Measurements from ENCODE around the gene GRIK4.

DNA sequence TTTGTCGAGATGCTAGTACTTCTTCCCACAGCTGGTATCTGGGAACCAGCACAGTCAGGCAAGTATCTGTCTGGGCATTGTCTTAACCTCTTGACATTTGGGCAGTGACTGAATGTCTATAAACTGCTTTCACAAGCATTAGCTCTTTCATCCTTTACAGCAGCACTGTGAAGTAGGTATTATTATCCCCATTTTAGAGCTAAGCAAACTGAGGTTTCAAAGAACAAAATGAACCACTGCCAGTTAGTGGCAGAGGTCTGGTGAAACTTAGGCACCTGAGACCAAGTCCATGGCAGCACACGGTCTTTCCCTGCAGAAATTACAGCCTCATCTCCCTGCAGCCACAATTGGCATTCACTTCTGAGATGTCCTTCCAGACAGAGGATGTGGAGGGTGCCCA is 401.4 kb downstream of the GRIK4 start:
- TF ChIP-seq POLR2AphosphoS5 (IDR thresholded peaks at IDR 0.05; ENCODE audit: low read depth, low read length) (no peak), TAF1 (IDR thresholded peaks at IDR 0.05; ENCODE audit: borderline replicate concordance, insufficient read depth, low read length) (no peak), FOXP2 (optimal IDR thresholded peaks at IDR 0.05; ENCODE audit: borderline replicate concordance, extremely low read depth, extremely low read length, insufficient read depth) (no peak), SIN3A (IDR thresholded peaks at IDR 0.05; ENCODE audit: borderline replicate concordance, insufficient read depth, low read length) (no peak)
- TF ChIP-seq, protein P1, sequence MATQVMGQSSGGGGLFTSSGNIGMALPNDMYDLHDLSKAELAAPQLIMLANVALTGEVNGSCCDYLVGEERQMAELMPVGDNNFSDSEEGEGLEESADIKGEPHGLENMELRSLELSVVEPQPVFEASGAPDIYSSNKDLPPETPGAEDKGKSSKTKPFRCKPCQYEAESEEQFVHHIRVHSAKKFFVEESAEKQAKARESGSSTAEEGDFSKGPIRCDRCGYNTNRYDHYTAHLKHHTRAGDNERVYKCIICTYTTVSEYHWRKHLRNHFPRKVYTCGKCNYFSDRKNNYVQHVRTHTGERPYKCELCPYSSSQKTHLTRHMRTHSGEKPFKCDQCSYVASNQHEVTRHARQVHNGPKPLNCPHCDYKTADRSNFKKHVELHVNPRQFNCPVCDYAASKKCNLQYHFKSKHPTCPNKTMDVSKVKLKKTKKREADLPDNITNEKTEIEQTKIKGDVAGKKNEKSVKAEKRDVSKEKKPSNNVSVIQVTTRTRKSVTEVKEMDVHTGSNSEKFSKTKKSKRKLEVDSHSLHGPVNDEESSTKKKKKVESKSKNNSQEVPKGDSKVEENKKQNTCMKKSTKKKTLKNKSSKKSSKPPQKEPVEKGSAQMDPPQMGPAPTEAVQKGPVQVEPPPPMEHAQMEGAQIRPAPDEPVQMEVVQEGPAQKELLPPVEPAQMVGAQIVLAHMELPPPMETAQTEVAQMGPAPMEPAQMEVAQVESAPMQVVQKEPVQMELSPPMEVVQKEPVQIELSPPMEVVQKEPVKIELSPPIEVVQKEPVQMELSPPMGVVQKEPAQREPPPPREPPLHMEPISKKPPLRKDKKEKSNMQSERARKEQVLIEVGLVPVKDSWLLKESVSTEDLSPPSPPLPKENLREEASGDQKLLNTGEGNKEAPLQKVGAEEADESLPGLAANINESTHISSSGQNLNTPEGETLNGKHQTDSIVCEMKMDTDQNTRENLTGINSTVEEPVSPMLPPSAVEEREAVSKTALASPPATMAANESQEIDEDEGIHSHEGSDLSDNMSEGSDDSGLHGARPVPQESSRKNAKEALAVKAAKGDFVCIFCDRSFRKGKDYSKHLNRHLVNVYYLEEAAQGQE (IDR thresholded peaks at IDR 0.05; ENCODE audit: insufficient read depth in 1 of 2, low read depth in 2 of 2, low read length in 2 of 2), result no peak

Measured in PFSK-1 (cell line).